Measurements from ENCODE around the gene GMPPA. TPM values are rescaled to one million over a fixed set of nuclear protein-coding genes. Genes with fewer than 3 reads are reported as not detected.
A peak's percentile ranks its signal among the peaks of the same experiment; 100 is the strongest.

Gene GMPPA
- total and polyA plus RNA-seq, 9 of the 15 experiments (the other 6 are each of a cell fraction or from before 2014, with no cell fraction given), result 7.0 to 101 (median 66.7) TPM

GRCh38 chr2:219552382-219553167 lies 53.9 kb downstream of the GMPPA start (continued):
- TF ChIP-seq SMAD1 (IDR thresholded peaks at IDR 0.05; ENCODE audit: low read depth, low read length, partially characterized antibody) (no peak), HOMEZ (CRISPR knock-in tag; IDR thresholded peaks at IDR 0.05) (no peak), MGA (IDR thresholded peaks at IDR 0.05) (peak; percentile 72), E2F6 (IDR thresholded peaks at IDR 0.05; ENCODE audit: borderline replicate concordance in 1 of 2, extremely low read depth in 1 of 2, insufficient read depth in 1 of 2, insufficient read length in 1 of 2, low read depth in 1 of 2, low read length in 1 of 2, poor library complexity in 1 of 2, severe bottlenecking in 1 of 2) (peak in 1 of 2 experiments; percentile 78), ATF7 (IDR thresholded peaks at IDR 0.05) (0 out of 2 replicates have a peak, but pooled peaks have one; percentile 12), TCF7 (IDR thresholded peaks at IDR 0.05; ENCODE audit: borderline replicate concordance) (no peak), KLF13 (tag; IDR thresholded peaks at IDR 0.05; ENCODE audit: borderline replicate concordance, low read depth) (peak; percentile 78; the same call in 1 of the 2 replicates), ZNF41 (CRISPR knock-in tag; conservative IDR thresholded peaks at IDR 0.05) (no peak)

Measured in K562 (cell line).